ENCODE measurements around the gene HMCN1. TPM values are rescaled to one million over a fixed set of nuclear protein-coding genes. Genes with fewer than 3 reads are reported as not detected.

HMCN1 gene
- total and polyA plus RNA-seq, 2 donors (not counting 1 experiment from before 2014, with no cell fraction given), result 6.8 to 21.0 TPM

DNA sequence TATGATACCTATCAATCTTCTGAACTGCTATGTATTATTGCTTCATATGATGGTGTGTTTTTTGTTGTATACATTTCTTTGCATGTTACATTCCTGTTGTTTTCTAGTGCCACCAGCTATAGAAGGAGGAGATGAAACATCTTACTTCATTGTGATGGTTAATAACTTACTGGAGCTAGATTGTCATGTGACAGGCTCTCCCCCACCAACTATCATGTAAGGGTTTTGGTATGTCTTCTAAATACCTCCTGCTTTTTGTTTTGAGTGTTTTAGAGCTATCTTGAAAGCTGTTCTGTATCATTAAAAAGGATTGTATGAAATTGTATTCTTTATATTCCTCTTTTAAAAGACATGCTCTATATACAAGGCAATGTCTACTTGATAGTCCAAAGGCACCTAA, 282.7 kb downstream of the HMCN1 start:
- DNase-seq (ENCODE audit: low read depth in 2 of 2), result no peak
- Histone ChIP-seq H4K20me1 (ENCODE audit: control insufficient read depth, extremely low read depth, insufficient read depth, low read length) (no peaks in the 10 kb centered on the region), H3K36me3 (ENCODE audit: control insufficient read depth, insufficient read depth, low read length) (no peaks in the 10 kb centered on the region), H3K4me2 (ENCODE audit: extremely low read depth, insufficient read depth, low read length) (no peak overlapping the region), H3K9me3 (ENCODE audit: control insufficient read depth, insufficient read depth, low read depth, low read length) (no peaks in the 10 kb centered on the region), H2AFZ (ENCODE audit: low read length) (no peak overlapping the region), H3K9ac (ENCODE audit: insufficient read depth, low read length) (no peak overlapping the region), H3K4me3 (replicated peaks in 1 of 4; ENCODE audit: control extremely low read depth in 1 of 4, insufficient read depth in 1 of 4, low read depth in 3 of 4, low read length in 4 of 4) (no peak overlapping the region), H3K79me2 (ENCODE audit: control insufficient read depth, insufficient read depth, low read length) (no peaks in the 10 kb centered on the region), H3K4me1 (ENCODE audit: control insufficient read depth, extremely low read depth, insufficient read depth, low read length) (no peaks in the 10 kb centered on the region), H3K27me3 (ENCODE audit: control insufficient read depth, insufficient read depth, low read length) (no peaks in the 10 kb centered on the region), H3K27ac (ENCODE audit: insufficient read depth, low read length) (no peak overlapping the region)
- no peak for TF ChIP-seq EZH2 (IDR thresholded peaks at IDR 0.05; ENCODE audit: low read length, missing control alignments)
- TF ChIP-seq, protein P1, sequence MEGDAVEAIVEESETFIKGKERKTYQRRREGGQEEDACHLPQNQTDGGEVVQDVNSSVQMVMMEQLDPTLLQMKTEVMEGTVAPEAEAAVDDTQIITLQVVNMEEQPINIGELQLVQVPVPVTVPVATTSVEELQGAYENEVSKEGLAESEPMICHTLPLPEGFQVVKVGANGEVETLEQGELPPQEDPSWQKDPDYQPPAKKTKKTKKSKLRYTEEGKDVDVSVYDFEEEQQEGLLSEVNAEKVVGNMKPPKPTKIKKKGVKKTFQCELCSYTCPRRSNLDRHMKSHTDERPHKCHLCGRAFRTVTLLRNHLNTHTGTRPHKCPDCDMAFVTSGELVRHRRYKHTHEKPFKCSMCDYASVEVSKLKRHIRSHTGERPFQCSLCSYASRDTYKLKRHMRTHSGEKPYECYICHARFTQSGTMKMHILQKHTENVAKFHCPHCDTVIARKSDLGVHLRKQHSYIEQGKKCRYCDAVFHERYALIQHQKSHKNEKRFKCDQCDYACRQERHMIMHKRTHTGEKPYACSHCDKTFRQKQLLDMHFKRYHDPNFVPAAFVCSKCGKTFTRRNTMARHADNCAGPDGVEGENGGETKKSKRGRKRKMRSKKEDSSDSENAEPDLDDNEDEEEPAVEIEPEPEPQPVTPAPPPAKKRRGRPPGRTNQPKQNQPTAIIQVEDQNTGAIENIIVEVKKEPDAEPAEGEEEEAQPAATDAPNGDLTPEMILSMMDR (conservative IDR thresholded peaks at IDR 0.05 in 1 of 2, IDR thresholded peaks at IDR 0.05 in 1 of 2; ENCODE audit: low read depth in 1 of 2, low read length in 2 of 2), result no peak

DNA sequence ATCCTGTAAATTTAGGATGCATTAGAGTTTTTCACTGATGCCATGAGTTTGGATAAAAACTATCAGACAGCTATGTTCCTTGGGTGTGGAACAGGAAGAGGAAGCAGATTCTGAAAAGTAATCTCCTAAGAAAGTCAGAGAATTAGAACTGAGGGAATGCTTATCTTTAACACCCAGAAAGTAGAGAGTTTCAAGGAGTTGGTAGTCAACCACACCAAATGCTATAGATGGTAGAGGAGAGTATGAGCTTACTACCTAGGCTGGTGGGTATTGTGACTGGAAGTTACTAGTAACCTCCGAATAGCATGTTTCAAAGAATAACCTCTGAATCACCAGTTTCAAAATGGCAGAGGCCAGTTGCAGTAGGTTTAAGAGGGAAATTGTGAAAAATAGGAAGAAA, 288.0 kb downstream of the HMCN1 start:
- TF ChIP-seq, protein P1 (conservative IDR thresholded peaks at IDR 0.05 in 1 of 2, IDR thresholded peaks at IDR 0.05 in 1 of 2; ENCODE audit: low read depth in 1 of 2, low read length in 2 of 2), result no peak
- TF ChIP-seq EZH2 (IDR thresholded peaks at IDR 0.05; ENCODE audit: low read length, missing control alignments), result no peak
- no peak overlapping the region for H3K4me2 ChIP-seq (ENCODE audit: extremely low read depth, insufficient read depth, low read length)
- H4K20me1 ChIP-seq (ENCODE audit: control insufficient read depth, extremely low read depth, insufficient read depth, low read length), result no peaks in the 10 kb centered on the region
- no peak overlapping the region for H3K4me3 ChIP-seq (replicated peaks in 1 of 4; ENCODE audit: control extremely low read depth in 1 of 4, insufficient read depth in 1 of 4, low read depth in 3 of 4, low read length in 4 of 4)
- H2AFZ ChIP-seq (ENCODE audit: low read length), result no peak overlapping the region
- no peak overlapping the region for H3K9ac ChIP-seq (ENCODE audit: insufficient read depth, low read length)
- no peaks in the 10 kb centered on the region for H3K9me3 ChIP-seq (ENCODE audit: control insufficient read depth, insufficient read depth, low read depth, low read length)
- no peaks in the 10 kb centered on the region for H3K79me2 ChIP-seq (ENCODE audit: control insufficient read depth, insufficient read depth, low read length)
- no peaks in the 10 kb centered on the region for H3K36me3 ChIP-seq (ENCODE audit: control insufficient read depth, insufficient read depth, low read length)
- no peaks in the 10 kb centered on the region for H3K27me3 ChIP-seq (ENCODE audit: control insufficient read depth, insufficient read depth, low read length)
- no peak overlapping the region for H3K27ac ChIP-seq (ENCODE audit: insufficient read depth, low read length)
- H3K4me1 ChIP-seq (ENCODE audit: control insufficient read depth, extremely low read depth, insufficient read depth, low read length), result no peaks in the 10 kb centered on the region
- no peak for DNase-seq (ENCODE audit: low read depth in 2 of 2)

DNA sequence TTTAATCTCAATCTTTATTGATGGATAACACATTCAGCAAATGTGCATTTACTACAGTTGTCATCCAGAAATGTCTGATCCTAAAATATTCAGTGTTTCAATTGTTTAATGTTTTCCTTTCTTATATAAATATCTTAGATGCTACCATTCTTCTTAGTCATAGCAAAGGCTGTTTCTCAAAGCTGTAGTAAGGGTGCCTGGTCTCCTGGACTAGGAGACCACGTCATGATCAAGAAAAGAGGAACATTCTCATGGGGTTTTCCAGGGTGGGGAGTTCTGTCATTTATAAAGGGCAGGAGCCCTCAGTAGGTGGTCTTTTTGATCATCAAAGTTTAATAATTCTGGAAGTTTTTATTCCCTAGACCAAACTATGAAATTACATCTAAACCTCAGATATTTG, 292.8 kb downstream of the HMCN1 start:
- H3K27me3 ChIP-seq (ENCODE audit: control insufficient read depth, insufficient read depth, low read length), result no peaks in the 10 kb centered on the region
- H3K4me2 ChIP-seq (ENCODE audit: extremely low read depth, insufficient read depth, low read length), result no peak overlapping the region
- no peak for DNase-seq (ENCODE audit: low read depth in 2 of 2)
- H3K9me3 ChIP-seq (ENCODE audit: control insufficient read depth, insufficient read depth, low read depth, low read length), result no peaks in the 10 kb centered on the region
- H4K20me1 ChIP-seq (ENCODE audit: control insufficient read depth, extremely low read depth, insufficient read depth, low read length), result no peaks in the 10 kb centered on the region
- H3K4me3 ChIP-seq (replicated peaks in 1 of 4; ENCODE audit: control extremely low read depth in 1 of 4, insufficient read depth in 1 of 4, low read depth in 3 of 4, low read length in 4 of 4), result no peak overlapping the region
- H3K36me3 ChIP-seq (ENCODE audit: control insufficient read depth, insufficient read depth, low read length), result no peaks in the 10 kb centered on the region
- TF ChIP-seq, protein P1 (conservative IDR thresholded peaks at IDR 0.05 in 1 of 2, IDR thresholded peaks at IDR 0.05 in 1 of 2; ENCODE audit: low read depth in 1 of 2, low read length in 2 of 2), result no peak
- TF ChIP-seq EZH2 (IDR thresholded peaks at IDR 0.05; ENCODE audit: low read length, missing control alignments), result no peak
- no peaks in the 10 kb centered on the region for H3K79me2 ChIP-seq (ENCODE audit: control insufficient read depth, insufficient read depth, low read length)
- no peaks in the 10 kb centered on the region for H3K4me1 ChIP-seq (ENCODE audit: control insufficient read depth, extremely low read depth, insufficient read depth, low read length)
- H3K9ac ChIP-seq (ENCODE audit: insufficient read depth, low read length), result no peak overlapping the region
- H2AFZ ChIP-seq (ENCODE audit: low read length), result no peak overlapping the region
- no peak overlapping the region for H3K27ac ChIP-seq (ENCODE audit: insufficient read depth, low read length)
